Retinal pigment epithelial cell (primary cell): ENCODE data around the gene PADI2.

Source experiments
- DNase-seq: peaks from one replicate; pipeline ENCODE4 v3.0.0-alpha.2; 2010; ENCODE audit warnings: low read depth
- H3K4me3 ChIP-seq: 2 replicates; pipeline ENCODE4 v1.5.1; 2011; ENCODE audit warnings: mild to moderate bottlenecking, low read length, control low read depth, moderate library complexity
- TF ChIP-seq, protein P1 (sequence below): conservative IDR thresholded peaks from 2 replicates; pipeline ENCODE4 v1.5.1; 2011; ENCODE audit warnings: low read depth, low read length, control low read depth, inconsistent platforms

The PADI2 gene

DNA sequence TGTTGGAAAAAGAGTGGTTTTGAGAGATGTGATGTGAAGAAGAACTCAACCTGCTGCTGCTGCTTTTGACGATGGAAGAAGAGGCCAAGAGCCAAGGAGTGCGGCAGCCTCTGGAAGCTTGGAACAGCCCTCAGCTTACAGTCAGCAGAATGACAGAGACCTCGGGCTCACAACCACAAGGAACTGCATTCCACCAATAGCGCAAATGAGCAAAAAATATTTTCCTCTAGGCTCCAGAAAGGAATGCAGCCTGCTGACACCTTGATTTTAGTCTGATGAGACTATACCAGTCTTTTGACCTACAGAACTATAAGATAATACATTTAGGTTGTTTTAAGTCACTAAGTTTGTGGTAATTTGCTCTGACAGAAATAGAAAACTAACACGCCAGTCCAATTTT lies 75.6 kb downstream of the PADI2 start:
- DNase-seq: no peak
- H3K4me3 ChIP-seq: no peak overlapping the region
- TF ChIP-seq, protein P1, sequence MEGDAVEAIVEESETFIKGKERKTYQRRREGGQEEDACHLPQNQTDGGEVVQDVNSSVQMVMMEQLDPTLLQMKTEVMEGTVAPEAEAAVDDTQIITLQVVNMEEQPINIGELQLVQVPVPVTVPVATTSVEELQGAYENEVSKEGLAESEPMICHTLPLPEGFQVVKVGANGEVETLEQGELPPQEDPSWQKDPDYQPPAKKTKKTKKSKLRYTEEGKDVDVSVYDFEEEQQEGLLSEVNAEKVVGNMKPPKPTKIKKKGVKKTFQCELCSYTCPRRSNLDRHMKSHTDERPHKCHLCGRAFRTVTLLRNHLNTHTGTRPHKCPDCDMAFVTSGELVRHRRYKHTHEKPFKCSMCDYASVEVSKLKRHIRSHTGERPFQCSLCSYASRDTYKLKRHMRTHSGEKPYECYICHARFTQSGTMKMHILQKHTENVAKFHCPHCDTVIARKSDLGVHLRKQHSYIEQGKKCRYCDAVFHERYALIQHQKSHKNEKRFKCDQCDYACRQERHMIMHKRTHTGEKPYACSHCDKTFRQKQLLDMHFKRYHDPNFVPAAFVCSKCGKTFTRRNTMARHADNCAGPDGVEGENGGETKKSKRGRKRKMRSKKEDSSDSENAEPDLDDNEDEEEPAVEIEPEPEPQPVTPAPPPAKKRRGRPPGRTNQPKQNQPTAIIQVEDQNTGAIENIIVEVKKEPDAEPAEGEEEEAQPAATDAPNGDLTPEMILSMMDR: no peak

GRCh38 chr1:17040135-17040534 lies 79.1 kb downstream of the PADI2 start:
- no peak overlapping the region for H3K4me3 ChIP-seq
- TF ChIP-seq, protein P1: no peak
- no peak for DNase-seq

DNA sequence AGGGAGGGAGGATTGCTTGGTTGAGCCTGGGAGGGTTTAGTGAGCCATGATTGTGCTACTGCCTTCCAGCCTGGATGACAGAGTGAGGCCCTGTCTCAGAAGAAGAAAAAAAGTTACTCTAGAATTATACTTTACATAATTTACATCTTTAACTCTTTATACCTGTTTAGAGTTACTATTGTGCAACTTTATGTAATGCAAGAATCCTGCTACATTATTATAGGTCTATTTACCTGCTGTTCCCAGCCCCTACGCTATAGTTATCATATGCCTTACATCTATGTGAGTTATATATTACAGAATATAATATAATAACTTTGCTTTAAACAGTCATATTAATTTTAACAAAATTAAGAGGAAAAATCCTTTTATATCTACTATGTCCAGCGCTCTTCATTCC lies 79.7 kb downstream of the PADI2 start:
- DNase-seq: no peak
- H3K4me3 ChIP-seq: no peak overlapping the region
- TF ChIP-seq, protein P1: no peak

DNA sequence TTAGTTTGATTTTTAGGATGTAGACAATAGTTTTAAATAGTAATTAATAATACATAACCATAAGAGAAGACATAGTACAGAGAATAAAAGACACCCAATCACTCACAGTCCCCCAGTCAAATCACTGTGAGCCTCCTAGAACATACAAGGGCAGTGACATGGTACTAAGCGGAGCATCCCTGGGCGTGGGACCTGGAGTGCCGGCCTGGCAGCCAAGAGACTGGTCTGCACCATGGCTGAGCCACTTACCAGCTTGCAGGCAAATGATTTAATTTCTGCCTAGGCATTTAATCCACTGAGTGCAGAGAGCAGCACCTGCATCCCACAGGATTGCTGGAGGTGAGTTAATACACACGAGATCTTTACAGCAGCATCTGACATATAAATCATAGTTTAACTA lies 85.8 kb downstream of the PADI2 start:
- no peak overlapping the region for H3K4me3 ChIP-seq
- TF ChIP-seq, protein P1: no peak
- no peak for DNase-seq

DNA sequence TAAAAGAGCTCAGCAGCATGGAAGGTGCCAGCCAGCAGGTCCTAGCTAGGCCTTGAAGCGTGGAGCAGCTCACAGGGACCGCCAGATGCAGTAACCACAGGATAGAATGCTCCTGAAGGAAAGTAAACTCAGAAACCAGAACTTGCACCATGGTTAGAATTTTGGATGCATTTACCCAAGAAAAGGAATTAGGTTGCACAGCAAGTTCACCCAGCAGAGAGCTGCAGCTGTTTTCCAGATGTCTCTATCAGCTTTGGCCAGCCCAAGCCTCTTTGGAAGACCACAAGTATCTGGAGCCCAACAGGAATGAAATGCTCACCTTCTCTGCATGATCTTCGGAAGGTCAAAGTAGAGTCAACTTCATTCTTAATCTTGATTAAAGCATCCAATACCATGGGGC lies 86.5 kb downstream of the PADI2 start:
- no peak for DNase-seq
- H3K4me3 ChIP-seq: no peak overlapping the region
- TF ChIP-seq, protein P1: no peak

GRCh38 chr1:17031436-17031835 lies 87.8 kb downstream of the PADI2 start:
- TF ChIP-seq, protein P1: no peak
- no peak for DNase-seq
- no peak overlapping the region for H3K4me3 ChIP-seq

DNA sequence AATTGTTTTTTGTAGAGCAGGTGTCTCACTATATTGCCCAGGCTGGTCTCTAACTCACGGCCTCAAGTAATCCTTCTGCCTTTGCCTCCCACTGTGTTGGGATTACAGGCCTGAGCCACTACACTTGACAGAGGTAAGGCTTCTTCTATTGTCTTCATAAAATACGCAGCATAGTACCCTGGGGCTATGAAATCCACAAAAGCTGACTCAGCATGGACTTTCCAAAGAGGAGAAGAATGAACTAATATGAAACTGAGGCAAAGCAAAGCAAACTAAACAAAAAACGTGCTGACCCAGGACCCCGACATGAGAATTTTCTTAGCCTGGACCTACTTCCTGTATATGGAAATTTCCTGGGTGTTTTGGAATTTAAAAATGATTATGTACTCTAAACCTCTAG lies 89.0 kb downstream of the PADI2 start:
- H3K4me3 ChIP-seq: no peak overlapping the region
- DNase-seq: no peak
- TF ChIP-seq, protein P1: no peak
